CD4-positive, alpha-beta T cell treated with Interleukin-21 for 1 hour (primary cell): Measurements from ENCODE around the gene CTSC.
"Not testable (repeated sequence)": the region's sequence is repeated elsewhere in the genome, so short reads cannot be mapped to it uniquely, and the experiment has no call there.

ENCODE experiments used
- DNase-seq: peaks from one replicate; pipeline ENCODE4 v3.0.0-alpha.2; 2020

Gene CTSC

DNA sequence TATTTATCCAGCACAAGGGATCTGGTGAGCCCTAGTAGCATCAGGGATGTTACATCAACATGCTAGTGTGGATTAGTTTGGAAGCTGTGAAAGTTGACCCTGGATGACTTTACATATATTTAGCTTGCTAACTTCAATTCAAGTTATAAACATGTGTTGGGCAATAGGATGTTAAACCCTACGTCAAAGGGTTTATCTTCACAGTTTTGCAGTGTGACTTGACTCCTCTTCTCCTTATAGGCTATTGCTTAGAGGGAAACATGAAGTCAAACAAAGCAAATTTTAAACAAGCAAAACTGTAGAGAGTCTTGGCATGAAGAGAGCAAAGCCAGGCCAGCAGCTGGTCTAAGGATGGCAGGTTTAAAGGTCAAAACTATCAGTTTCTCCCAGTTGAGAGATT lies 11.3 kb upstream of the CTSC start:
- no peak for DNase-seq

DNA sequence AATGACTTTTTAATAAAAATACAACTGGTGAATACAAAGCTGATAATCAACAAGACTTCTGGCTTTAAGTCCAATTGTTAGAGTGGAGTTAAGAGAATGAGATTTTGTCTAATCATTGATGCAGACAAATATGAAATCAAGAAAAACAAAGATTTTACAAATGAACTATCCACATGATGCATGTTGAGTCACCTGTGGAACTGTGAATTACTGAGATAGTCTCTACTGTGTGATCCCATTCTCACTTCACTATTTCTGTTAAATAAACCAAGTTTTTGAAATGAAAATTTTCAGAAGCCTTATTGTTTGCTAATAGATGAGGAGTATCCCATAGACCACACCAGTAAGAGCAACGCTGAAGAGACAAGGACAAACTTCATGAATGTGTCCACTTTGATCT lies 8.4 kb upstream of the CTSC start:
- DNase-seq = no peak

DNA sequence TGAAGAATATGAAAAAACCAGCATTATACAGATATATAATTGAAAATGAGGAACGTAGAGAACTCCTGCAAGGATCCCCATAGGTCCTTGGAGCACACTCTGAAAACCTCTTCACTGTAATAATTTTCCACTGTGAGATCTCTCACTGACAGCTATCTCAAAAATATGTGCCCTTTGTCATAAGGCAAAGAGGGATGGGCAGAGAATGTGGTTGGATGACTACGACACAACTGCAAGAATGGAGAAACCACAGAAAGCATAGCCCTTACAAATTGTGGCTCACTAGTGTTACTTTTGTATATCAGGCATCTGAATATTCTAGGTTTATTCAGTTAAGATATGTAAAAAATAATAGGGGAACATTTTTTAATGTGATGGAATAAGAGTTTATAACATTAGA lies 7.9 kb upstream of the CTSC start:
- DNase-seq = peak; percentile 32

DNA sequence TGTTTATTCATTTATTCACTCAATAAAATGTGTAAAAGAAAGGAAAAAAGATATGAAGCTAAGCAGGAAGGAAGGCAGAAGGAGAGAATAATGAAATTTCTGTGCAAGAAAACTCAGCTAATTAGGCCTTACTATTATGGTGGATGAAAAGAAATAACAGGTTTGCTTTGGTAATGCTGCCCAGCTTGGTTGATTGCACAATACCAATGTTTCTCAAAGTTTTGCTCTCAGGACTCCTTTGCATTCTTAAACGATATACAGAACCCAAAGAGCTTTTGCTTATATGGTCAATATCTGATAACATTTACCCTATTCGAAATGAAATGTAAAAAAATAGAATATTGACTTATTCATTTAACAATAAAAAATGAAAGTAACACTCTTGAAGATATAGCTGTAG lies 7.3 kb upstream of the CTSC start:
- no peak for DNase-seq

DNA sequence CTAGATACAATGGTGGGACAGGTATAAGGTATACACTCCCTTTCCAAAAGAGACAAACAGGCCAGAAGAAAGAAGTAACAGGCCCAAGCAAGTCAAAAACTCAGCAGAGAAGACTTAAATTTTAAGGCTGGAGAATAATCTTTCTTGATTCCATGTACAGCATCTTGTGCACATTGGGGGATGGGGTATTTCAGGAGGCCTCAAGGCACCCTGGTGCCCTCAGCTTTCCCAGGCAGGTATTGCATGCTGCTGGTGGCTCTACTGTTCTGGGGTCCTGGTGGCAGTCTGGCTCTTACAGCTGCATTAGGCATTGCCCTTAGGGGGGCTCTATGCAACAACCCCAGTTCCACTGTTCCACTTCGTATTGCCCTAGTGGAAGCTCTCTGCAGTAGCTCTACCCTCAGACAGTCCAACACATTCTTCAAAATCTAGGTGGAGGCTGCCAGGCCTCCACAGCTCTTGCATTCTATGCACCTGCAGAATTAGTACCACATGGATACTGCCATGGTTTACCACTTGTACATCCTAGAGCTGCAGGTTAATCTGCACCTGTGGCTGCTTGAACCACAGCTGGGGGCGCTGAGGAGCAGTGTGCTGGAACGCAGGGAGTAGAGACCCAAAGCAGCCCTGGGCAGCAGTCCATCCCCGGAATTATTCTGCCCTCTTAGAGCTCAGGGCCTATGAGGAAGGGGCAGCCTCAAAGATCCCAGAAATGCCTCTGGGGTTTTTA lies 4.2 kb upstream of the CTSC start:
- no peak for DNase-seq

DNA sequence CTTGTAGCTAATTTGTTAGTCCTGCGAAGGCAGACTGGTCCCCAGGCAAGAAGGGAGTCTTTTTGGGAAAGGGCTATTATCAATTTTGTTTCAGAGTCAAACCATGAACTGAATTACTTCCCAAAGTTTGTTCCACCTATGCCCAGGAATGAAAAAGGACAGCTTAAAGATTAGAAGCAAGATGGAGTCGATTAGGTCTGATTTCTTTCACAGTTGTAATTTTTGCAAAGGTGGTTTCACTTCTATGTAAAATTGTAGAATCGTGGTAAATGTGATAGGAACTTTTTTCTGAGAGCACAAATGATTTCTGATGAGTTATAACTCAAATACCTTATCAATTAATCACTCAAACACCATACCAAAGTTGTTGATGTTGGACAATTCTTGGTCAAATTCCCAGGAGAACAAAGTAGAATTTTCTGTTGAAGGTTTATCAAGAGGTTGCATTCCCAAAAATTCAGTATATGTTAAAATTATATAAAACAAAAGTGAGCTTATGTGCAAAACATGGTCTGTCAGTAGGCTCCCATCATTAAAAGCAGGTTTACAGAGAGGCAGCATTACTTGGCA lies 2.9 kb upstream of the CTSC start:
- DNase-seq = no peak

DNA sequence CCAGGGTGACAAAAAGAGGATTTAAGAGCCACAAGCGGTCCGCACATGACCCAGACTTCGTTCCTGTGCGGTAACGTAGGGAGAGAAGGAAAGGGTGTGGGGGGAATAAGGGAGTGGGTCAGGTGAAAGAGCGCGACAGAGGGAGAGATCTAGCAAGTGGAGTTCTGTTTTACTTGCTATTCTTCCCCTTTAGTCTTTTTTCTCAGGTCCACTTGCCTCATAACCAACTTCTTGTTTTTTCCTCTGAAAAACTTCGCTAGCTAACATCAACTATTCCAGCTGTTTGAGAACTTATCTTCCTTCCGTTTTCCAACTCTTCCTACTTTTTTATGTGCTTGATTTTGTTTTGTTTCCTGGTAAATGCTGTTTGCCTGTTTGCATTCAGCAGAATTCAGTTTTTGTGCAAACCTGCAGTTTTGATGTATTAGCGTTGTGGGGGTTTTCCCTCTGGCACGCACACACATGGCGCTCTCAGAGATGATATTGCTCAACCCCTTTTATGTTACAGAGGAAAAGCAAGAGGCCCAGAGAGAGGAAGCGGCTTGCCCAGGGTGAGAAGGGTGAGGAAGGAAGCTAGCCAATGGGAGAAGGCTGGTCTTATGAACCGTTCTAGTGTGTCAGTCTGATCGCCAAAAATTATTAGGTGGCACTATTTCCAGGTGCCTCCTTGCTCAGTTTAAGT lies 592 bp upstream of the CTSC start:
- peak; percentile 76 for DNase-seq

DNA sequence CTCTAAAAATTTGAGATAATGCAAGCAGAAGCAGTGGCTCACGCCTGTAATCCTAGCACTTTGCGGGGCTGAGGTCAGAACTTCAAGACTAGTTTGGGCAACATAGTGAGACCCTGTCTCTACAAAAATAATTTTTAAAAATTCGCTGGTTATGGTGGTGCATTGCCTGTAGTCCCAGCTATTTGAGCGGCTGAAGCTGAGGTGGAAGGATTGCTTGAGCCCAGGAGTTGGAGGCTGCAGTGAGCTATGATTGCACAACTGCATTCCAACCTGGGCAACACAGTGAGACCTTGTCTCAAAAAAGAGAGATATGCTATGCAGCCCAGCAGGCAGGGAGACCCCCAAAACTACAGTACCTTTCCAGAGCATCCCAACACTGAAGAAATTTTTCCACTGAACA lies 2.3 kb downstream of the CTSC start:
- no peak for DNase-seq

DNA sequence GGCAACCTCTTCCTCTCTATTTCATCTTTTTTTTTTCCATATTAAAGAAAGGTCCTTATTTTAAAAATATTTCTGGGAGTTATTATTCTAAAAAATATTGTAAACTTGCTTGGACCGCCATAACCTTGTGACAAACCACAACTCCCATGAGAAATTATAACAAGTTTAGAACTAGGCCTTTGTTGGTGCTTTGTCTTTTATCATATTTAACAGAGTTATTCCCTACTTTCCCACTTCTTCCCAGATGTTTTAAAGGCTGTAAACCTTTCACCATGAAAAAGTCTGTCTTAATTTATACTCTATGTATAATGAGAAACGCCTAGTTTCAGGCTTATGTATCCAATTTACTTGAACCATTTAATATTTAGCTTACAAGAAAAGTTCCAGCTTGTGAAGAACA lies 3.7 kb downstream of the CTSC start:
- DNase-seq = no peak

DNA sequence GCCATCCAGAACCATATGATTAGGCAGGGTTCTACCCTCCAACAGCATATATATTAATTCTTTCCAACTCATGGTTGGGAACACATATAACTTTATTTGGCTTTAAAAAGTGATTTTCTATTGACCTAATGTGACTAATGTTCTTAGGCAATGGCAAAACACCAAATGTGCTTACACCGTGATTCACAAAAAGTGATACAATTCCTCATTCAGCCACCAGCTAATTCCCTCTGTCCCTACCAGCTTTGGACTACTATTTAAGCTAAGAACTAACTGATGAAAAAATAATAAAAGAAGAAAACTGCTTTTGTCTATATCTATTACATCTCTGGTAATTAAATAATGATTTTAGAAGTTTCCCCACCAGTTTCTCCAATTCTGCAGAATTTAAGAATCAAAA lies 4.7 kb downstream of the CTSC start:
- no peak for DNase-seq

DNA sequence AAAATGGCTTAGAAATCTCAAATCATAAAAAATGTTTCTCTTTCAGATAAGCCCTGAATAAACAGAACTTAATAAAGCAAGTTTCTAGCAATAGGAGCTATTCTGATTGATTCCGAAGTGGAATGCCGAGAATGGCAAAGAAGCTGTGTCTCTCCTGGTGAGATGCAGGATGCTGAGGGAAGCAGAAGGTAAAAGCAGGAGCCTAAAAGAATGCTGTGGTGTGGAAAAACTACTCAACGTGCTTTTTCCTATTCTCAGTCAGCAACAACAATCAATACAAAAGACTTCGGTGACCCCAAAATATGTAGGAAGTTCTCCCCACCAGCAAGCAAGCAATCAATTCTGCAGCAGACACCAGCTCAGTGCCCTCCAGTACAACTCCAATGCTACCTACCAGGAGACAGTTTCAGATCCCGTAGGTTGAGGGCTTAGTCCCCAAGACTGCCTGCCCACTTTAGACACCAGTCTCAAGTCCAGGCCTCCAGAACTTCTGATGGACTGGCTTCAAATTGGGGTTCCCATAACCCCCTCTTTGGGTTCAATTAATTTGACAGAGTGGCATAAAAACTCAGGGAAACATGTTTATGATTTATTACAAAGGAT lies 6.6 kb downstream of the CTSC start:
- no peak for DNase-seq

DNA sequence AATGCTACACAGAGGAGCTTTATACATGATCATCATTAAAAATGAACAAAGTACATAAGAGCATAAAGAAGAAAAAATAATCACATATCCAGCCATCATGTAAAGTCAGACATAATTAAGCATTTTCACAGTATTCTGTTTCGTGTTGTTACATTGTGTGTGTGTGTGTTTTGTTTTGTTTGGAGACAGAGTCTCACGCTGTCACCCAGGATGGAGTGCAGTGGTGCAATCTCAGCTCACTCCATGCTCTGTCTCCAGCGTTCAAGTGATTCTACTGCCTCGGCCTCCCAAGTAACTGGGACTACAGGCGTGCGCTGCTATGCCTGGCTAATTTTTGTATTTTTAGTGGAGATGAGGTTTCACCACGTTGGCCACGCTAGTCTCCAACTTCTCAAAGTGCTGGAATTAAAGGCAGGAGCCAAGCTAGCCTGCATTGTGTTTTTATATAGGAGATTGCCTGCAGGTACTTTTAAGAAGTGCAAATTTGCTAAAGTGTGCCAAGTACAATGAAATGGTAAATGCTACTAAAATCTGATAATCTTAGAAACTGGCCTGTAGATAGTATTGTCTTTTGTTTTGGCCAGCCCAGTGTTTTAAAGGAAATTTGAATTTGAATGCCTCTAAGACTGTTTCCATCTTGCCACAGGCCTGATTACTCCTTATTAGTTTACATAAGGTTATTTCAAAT lies 7.8 kb downstream of the CTSC start:
- DNase-seq = no peak

DNA sequence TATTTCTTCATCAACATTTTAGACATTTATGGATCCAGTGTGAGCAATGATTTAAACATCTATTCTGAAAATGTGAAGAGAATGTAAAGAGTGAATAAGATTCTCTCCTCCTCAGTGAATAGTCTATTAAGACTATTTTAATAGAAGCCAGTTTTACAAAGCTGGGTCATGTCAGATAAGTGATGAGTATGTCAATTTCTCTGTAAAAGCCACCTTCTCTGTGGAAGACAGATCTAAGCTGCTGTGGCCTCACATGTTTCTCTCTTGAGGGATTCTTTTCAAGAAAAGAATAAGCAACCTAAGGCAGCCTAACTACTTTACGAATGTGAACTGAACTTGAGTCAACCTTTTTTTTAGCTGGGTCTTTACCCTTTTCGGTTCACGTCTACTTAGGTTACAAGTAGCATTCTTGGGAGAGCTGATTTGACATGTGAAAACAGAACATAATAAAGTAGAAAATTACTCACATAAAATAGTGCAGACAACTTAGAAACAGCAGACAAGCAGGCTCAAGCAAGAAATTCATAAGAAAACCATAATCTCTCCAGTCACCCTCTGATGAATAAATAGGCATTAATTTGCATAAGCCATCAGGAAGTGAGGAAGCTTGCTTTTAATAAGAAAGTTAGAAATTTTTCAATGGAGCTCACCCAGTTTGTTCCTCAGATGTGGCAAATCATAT lies 9.9 kb downstream of the CTSC start:
- no peak for DNase-seq

DNA sequence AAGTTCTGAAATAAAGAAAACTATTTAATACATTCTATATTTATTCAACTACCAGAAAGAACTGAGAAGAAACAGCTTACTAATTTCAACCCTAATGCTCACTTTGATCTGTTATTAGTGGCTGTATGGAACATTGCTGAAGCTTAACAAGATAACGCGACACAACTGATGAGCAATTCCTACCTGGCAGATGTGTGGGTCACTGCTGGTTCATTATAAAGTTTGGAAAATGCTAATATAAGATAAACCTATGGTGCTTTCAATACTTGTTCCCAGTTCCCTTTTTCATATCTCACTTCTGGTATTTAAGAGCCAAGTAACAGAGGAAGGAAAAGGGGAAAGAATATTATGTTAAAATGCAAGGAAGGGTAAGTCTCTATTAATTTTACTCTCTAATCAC lies 10.5 kb downstream of the CTSC start:
- DNase-seq = no peak

DNA sequence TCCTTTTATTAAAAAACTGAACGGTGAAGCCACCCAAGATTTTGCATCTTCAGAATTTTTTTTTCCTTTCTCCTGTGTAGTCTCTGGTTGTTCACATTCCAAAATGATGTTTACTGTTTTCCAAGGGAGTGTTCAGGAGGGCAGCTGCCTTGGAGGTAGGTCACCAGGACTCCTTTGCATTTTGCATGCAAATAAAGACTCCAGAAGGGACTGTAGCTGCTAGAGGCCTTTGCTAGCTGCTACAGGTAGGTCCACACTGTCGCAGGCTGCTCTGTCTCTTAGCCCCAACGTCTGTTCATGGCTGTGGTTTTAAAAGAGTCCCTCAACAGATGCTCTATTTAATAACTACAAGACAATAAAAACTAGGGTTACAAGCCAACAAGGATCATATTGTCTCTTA lies 11.4 kb downstream of the CTSC start:
- no peak for DNase-seq

DNA sequence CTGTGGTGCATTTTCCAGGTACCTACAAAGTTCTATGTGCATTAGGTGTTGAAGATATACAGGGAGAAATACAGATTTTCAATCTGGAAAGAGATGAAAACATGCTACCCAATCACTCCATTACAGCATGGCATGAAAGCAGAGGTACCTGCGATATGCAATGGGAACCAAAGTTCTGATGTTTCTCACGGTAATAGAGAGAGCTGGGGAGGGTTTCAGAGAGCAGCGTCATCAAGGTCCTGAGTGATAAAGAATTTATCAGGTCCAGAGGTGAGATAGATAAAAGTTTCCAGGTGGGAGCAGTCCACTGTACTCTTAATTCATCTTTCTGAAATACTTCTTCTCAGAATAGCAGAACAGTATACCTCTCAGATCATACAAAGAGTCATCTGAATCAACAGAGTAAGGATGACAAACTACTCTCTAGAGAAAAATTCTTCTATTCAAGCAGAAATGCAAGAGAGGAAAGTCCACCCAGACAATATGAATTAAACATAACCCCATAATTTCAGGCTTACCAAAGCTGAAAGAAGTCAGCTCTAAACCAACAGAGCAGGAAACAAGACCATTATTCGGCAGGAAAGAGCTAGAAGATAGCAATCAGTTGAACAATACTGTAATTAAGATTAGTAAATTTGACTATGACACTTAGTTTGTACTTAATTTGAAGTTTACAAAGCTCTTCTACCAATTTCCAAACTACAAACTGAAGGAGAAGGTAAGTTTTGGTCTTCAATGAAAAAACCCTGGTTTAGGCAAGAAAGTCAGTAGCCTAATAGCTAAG lies 12.8 kb downstream of the CTSC start:
- no peak for DNase-seq

DNA sequence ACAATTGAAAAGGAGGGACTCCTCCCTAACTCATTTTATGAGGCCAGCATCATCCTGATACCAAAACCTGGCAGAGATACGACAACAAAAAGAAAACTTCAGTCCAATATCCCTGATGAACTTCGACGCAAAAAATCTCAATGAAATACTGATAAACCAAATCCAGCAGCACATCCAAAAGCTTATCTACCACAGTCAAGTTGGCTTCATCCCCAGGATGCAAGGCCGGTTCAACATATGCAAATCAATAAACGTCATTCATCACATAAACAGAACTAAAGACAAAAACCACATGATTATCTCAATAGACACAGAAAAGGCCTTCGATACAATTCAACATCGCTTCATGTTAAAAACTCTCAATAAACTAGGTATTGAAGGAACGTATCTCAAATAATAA lies 14.7 kb downstream of the CTSC start:
- DNase-seq = not testable (repeated sequence)

DNA sequence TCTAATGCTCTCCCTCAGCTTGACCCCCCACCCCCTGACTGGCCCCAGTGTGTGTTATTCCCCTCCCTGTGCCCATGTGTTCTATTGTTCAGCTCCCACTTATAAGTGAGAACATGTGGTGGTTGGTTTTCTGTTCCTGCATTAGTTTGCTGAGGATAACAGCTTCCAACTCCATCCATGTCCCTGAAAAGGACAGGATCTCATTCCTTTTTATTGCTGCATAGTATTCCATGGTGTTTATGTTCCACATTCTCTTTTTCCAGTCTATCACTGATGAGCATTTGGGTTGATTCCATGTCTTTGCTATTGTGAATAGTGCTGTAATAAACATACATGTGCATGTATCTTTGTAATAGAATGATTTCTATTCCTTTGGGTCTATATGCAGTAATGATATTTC lies 16.1 kb downstream of the CTSC start:
- DNase-seq = not testable (repeated sequence)

DNA sequence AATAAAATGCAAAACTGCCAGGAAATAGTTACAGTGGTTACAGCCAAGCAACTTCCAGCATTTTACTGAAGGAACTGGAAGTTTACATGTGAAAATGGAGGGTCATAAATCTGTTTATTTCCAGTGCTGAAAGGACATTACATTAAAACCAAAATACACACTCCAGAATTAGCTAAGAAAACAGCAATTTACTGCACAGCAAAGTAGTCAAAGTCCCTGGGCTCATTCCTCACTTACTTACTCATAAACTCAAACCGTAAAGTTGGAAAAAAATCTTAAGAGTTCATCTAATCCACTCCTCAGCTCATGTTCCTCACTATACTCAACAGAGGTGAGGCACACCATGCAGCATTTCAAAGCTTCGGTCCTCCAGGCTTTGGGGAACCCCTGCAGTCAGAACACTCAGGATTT lies 17.4 kb downstream of the CTSC start:
- DNase-seq = no peak

DNA sequence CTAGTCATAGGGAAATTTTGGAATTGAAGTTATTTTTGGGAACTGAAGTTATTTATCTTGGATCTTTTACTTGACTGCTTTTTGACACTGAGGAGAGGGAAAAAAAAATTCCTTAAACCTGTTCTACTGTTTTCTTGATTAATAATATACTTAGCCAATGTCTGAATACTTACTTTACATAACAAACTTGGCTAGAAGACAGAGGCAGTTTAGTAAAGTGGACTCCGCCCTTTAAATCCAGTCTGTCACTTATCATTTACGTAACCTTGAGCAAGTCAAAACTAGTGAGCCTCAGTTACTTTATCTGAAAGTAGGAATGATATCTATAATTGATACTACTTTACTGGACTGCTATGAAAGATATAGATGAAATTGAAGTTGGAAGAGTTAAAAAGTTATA lies 19.5 kb downstream of the CTSC start:
- no peak for DNase-seq

DNA sequence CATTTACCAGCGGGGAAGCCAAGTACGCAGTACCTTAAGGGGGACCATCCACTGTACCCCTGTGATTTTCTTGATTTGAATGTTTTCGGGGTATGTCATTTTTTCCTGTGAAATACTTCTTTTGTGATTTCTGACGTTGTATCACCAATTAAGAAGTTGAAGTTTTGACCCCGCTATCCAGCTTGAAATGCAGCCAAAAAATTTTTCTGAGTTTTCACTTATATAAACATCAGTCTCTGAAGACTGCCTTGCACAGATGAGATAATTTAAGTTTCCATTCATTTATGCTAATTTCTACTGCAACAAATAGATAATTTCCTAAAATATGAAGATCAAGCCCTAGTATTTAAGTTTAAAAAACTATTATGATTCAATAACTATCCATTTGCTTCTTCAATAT lies 20.0 kb downstream of the CTSC start:
- DNase-seq = no peak

DNA sequence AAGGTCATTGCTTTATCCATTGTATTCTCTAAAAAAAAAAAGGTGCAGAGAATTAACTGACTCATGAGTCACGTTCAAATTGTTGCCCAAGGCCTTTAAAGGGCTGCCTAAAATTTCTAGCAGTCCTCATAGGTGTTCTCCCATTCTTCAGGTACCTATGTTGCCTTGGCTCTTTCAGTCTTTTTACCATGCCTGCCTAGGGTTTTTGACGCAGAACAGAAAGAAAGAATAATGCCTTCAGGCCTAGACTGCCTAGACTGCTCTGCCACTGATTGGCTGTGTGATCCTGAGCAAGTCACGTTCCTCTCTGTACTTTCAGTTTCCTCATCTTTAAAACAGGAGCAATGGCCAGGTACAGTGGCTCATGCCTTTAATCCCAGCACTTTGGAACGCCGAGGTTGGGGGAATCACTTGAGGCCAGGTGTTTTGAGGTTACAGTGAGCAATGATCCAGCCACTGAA lies 21.5 kb downstream of the CTSC start:
- no peak for DNase-seq
